Measurements from ENCODE around the gene SYNPR. TPM values are rescaled to one million over a fixed set of nuclear protein-coding genes. Genes with fewer than 3 reads are reported as not detected.

SYNPR gene
- total RNA-seq, 2 experiments from 2014 or later = not detected

- CTCF ChIA-PET = no interaction called here
- H3K4me1 ChIP-seq (ENCODE audit: insufficient read depth, low read length) = no peaks in the 10 kb centered on the region
These were observed 46.5 kb upstream of the SYNPR start for GRCh38 chr3:63231643-63232042.

GRCh38 chr3:63232764-63233396, 45.2 kb upstream of the SYNPR start:
- DNase-seq = no peak
- no peaks in the 10 kb centered on the region for H3K4me1 Mint-ChIP-seq (ENCODE audit: low read depth)
- H3K9me3 ChIP-seq (ENCODE audit: control insufficient read depth in 1 of 2, insufficient read depth in 1 of 2, low read length in 2 of 2) = no peaks in the 10 kb centered on the region
- ATAC-seq (ENCODE audit: poor library complexity) = no peak
- no peak overlapping the region for H3K27ac Mint-ChIP-seq
- ChIA-PET POLR2A (no interaction called here), CTCF (no interaction called here)
- intact Hi-C loops (cut with DNase I, micrococcal nuclease) = no loop called here
- H3K4me3 ChIP-seq (ENCODE audit: low read length) = no peak overlapping the region
- no peak overlapping the region for H3K4me3 Mint-ChIP-seq
- H3K4me1 ChIP-seq (ENCODE audit: insufficient read depth, low read length) = no peaks in the 10 kb centered on the region
- peaks cover 2% of the 10 kb centered on the region for H3K9me3 Mint-ChIP-seq
- H3K36me3 Mint-ChIP-seq (ENCODE audit: low read depth) = no peaks in the 10 kb centered on the region
- no peaks in the 10 kb centered on the region for H3K36me3 ChIP-seq (ENCODE audit: insufficient read depth, low read length)
- no peaks in the 10 kb centered on the region for H3K27me3 ChIP-seq (ENCODE audit: control insufficient read depth in 1 of 2, insufficient read depth in 2 of 2, low read length in 2 of 2)
- TF ChIP-seq CTCF (IDR thresholded peaks at IDR 0.05) = no peak
- H3K27ac ChIP-seq (ENCODE audit: low read depth in 1 of 2, low read length in 2 of 2) = no peak overlapping the region
- H3K27me3 Mint-ChIP-seq = no peaks in the 10 kb centered on the region

More at GRCh38 chr3:63231643-63232042, 46.5 kb upstream of the SYNPR start:
- Mint-ChIP-seq H3K4me1 (ENCODE audit: low read depth) (no peaks in the 10 kb centered on the region), H3K27ac (no peak overlapping the region), H3K4me3 (no peak overlapping the region), H3K36me3 (ENCODE audit: low read depth) (no peaks in the 10 kb centered on the region), H3K9me3 (peaks cover 2% of the 10 kb centered on the region), H3K27me3 (no peaks in the 10 kb centered on the region)
- ATAC-seq (ENCODE audit: poor library complexity) (no peak), DNase-seq (no peak)
- no peak overlapping the region for H3K27ac ChIP-seq (ENCODE audit: low read depth in 1 of 2, low read length in 2 of 2)
- no peaks in the 10 kb centered on the region for H3K27me3 ChIP-seq (ENCODE audit: control insufficient read depth in 1 of 2, insufficient read depth in 2 of 2, low read length in 2 of 2)
- H3K36me3 ChIP-seq (ENCODE audit: insufficient read depth, low read length) = no peaks in the 10 kb centered on the region
- H3K9me3 ChIP-seq (ENCODE audit: control insufficient read depth in 1 of 2, insufficient read depth in 1 of 2, low read length in 2 of 2) = no peaks in the 10 kb centered on the region
- intact Hi-C loops (cut with DNase I, micrococcal nuclease) = no loop called here
- no peak for TF ChIP-seq CTCF (IDR thresholded peaks at IDR 0.05)
- POLR2A ChIA-PET = no interaction called here
- H3K4me3 ChIP-seq (ENCODE audit: low read length) = no peak overlapping the region

GRCh38 chr3:63240381-63240902, 37.7 kb upstream of the SYNPR start:
- ChIA-PET CTCF (no interaction called here), POLR2A (no interaction called here)
- Histone ChIP-seq H3K4me3 (ENCODE audit: low read length) (no peak overlapping the region), H3K27ac (ENCODE audit: low read depth in 1 of 2, low read length in 2 of 2) (no peak overlapping the region), H3K27me3 (ENCODE audit: control insufficient read depth in 1 of 2, insufficient read depth in 2 of 2, low read length in 2 of 2) (no peaks in the 10 kb centered on the region), H3K36me3 (ENCODE audit: insufficient read depth, low read length) (no peaks in the 10 kb centered on the region), H3K9me3 (ENCODE audit: control insufficient read depth in 1 of 2, insufficient read depth in 1 of 2, low read length in 2 of 2) (no peaks in the 10 kb centered on the region), H3K4me1 (ENCODE audit: insufficient read depth, low read length) (no peaks in the 10 kb centered on the region)
- Mint-ChIP-seq H3K36me3 (ENCODE audit: low read depth) (no peaks in the 10 kb centered on the region), H3K9me3 (no peaks in the 10 kb centered on the region), H3K4me3 (no peak overlapping the region), H3K27me3 (no peaks in the 10 kb centered on the region), H3K4me1 (ENCODE audit: low read depth) (no peaks in the 10 kb centered on the region), H3K27ac (no peak overlapping the region)
- no peak for TF ChIP-seq CTCF (IDR thresholded peaks at IDR 0.05)
- no peak for DNase-seq
- intact Hi-C loops (cut with DNase I, micrococcal nuclease) = no loop called here
- ATAC-seq (ENCODE audit: poor library complexity) = no peak
